GM21619 (cell line): ENCODE measurements around the gene RNF144B.
"Not testable (repeated sequence)": the region's sequence is repeated elsewhere in the genome, so short reads cannot be mapped to it uniquely, and the experiment has no call there.

ENCODE experiments used
- ATAC-seq: cut with Tn5 transposase; IDR thresholded peaks from one replicate; pipeline ENCODE4 v1.9.1; 2021; ENCODE audit not compliant: unreplicated experiment

The RNF144B gene

GRCh38 chr6:18406955-18407749 is 20.0 kb downstream of the RNF144B start:
- ATAC-seq, result no peak

- ATAC-seq, result not testable (repeated sequence)
Observed at GRCh38 chr6:18409602-18410001, 22.5 kb downstream of the RNF144B start.

GRCh38 chr6:18410412-18410811 is 23.3 kb downstream of the RNF144B start:
- ATAC-seq, result no peak

- no peak for ATAC-seq
Observed at GRCh38 chr6:18412068-18412467, 24.9 kb downstream of the RNF144B start.

- no peak for ATAC-seq
Observed at GRCh38 chr6:18412644-18413043, 25.5 kb downstream of the RNF144B start.

- ATAC-seq, result no peak
Observed at GRCh38 chr6:18413381-18413780, 26.2 kb downstream of the RNF144B start.

GRCh38 chr6:18414116-18414515 is 27.0 kb downstream of the RNF144B start:
- ATAC-seq, result no peak

GRCh38 chr6:18415207-18415606 is 28.1 kb downstream of the RNF144B start:
- no peak for ATAC-seq

- ATAC-seq, result no peak
Observed at GRCh38 chr6:18415671-18416340, 28.7 kb downstream of the RNF144B start.

- no peak for ATAC-seq
Observed at GRCh38 chr6:18416341-18416679, 29.2 kb downstream of the RNF144B start.

- ATAC-seq, result no peak
Observed at GRCh38 chr6:18420328-18420727, 33.2 kb downstream of the RNF144B start.

- ATAC-seq, result no peak
Observed at GRCh38 chr6:18422136-18422535, 35.0 kb downstream of the RNF144B start.

- ATAC-seq, result no peak
Observed at GRCh38 chr6:18423426-18423825, 36.3 kb downstream of the RNF144B start.

GRCh38 chr6:18424201-18424600 is 37.1 kb downstream of the RNF144B start:
- no peak for ATAC-seq

- no peak for ATAC-seq
Observed at GRCh38 chr6:18425218-18425617, 38.1 kb downstream of the RNF144B start.

- no peak for ATAC-seq
Observed at GRCh38 chr6:18427296-18427695, 40.1 kb downstream of the RNF144B start.

- ATAC-seq, result no peak
Observed at GRCh38 chr6:18429655-18430297, 42.6 kb downstream of the RNF144B start.

GRCh38 chr6:18431581-18431980 is 44.4 kb downstream of the RNF144B start:
- ATAC-seq, result no peak

GRCh38 chr6:18432180-18432579 is 45.0 kb downstream of the RNF144B start:
- no peak for ATAC-seq

GRCh38 chr6:18432619-18433018 is 45.5 kb downstream of the RNF144B start:
- no peak for ATAC-seq

GRCh38 chr6:18433059-18433458 is 45.9 kb downstream of the RNF144B start:
- no peak for ATAC-seq

- no peak for ATAC-seq
Observed at GRCh38 chr6:18436341-18436740, 49.2 kb downstream of the RNF144B start.
